Testis (tissue), 3 donors: Measurements from ENCODE around the gene PTH2R. TPM values are rescaled to one million over a fixed set of nuclear protein-coding genes. Genes with fewer than 3 reads are reported as not detected.
"Not testable (repeated sequence)": the region's sequence is repeated elsewhere in the genome, so short reads cannot be mapped to it uniquely, and the experiment has no call there.

Source experiments
- DNase-seq: peaks from one replicate; pipeline ENCODE4 v3.0.0-alpha.2; 2019
- H3K27ac ChIP-seq, 2 donors: fragments of 200-600 bp; sonication (generic); one replicate each; pipeline ENCODE4 v1.5.1; 2019
- H3K27me3 ChIP-seq: fragments of 200-600 bp; sonication (generic); one replicate; pipeline ENCODE4 v1.5.1; 2019
- H3K36me3 ChIP-seq: fragments of 200-600 bp; sonication (generic); one replicate; pipeline ENCODE4 v1.5.1; 2017; ENCODE audit warnings: low read depth; ENCODE audit errors: missing control alignments
- H3K4me1 ChIP-seq: fragments of 200-600 bp; sonication (generic); one replicate; pipeline ENCODE4 v1.5.1; 2019
- H3K4me3 ChIP-seq, 2 donors: fragments of 200-600 bp; sonication (generic); one replicate each; pipeline ENCODE4 v1.5.1; 2017 to 2019
- H3K9me3 ChIP-seq: fragments of 200-600 bp; sonication (generic); one replicate; pipeline ENCODE4 v1.5.1; 2017
- POLR2A ChIP-seq: fragments of 450-650 bp; IDR thresholded peaks from one replicate; pipeline ENCODE4 v1.6.1; 2017; ENCODE audit warnings: antibody characterized with exemption, mild to moderate bottlenecking, moderate library complexity
- WGBS, 2 donors: methylation state at CpG; one replicate each; pipeline ENCODE4 v1.1.5; 2018; 5-methylcytosine and 5-hydroxymethylcytosine counted together
- intact Hi-C: fragments of 100-400 bp; cut with DNase I; formaldehyde crosslinking; loops from one replicate; pipeline ENCODE4 v1.15.1; 2023; ENCODE audit warnings: low total_unique reads
- polyA plus RNA-seq: library from polyadenylated mRNA; stranded (reverse); fragments of 350-450 nt; fragmentation: Illumina TruSeq; extraction: RNeasy Lipid Tissue Mini Kit (QIAGEN cat#74804); gene quantifications from one replicate; pipeline ENCODE4 v1.2.3, GENCODE V29; 2014; ENCODE audit warnings: low read depth, low replicate concordance; ENCODE audit not compliant: insufficient read depth
- total RNA-seq, 2 donors: library from RNA; depleted of rRNA; stranded (reverse); fragments of >200 nt; gene quantifications; one replicate each; pipeline ENCODE4 v1.2.3, GENCODE V29; 2016
- TF ChIP-seq, protein P1 (sequence below), 3 experiments: fragments of 450-650 bp in 2 of 3; fragments of 200-600 bp in 1 of 3; sonication (generic) in 1 of 3; IDR thresholded peaks; one replicate each; pipeline ENCODE4 v1.5.1; 2016 to 2019; ENCODE audit warnings: antibody characterized with exemption in 3 of 3, mild to moderate bottlenecking in 2 of 3, moderate library complexity in 1 of 3

PTH2R gene
- total and polyA plus RNA-seq, 3 donors from 2014 or later = 1.3 to 1.9 (median 1.5) TPM

DNA sequence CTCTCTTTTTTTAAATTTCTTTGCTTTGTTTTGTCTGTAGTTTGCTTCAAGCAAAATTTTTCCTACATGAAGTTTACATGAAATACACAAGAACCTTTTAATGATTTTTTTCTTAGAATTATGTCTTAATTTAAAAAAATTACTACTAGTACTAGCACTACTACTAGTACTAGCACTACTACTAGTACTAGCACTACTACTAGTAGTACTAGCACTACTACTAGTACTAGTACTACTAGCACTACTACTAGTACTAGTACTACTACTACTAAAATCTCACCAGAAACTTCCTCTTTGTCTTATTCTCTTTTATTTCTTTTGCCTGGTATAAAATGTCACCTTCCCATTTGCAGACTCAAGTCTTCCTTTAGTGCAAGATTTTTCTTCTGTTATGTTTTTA lies 71.1 kb downstream of the PTH2R start:
- Histone ChIP-seq H3K36me3 (no peaks in the 10 kb centered on the region), H3K4me3 (no peak overlapping the region), H3K27ac (no peak overlapping the region), H3K4me1 (no peaks in the 10 kb centered on the region), H3K9me3 (no peaks in the 10 kb centered on the region), H3K27me3 (no peaks in the 10 kb centered on the region)
- intact Hi-C loops = no loop called here
- TF ChIP-seq POLR2A = no peak
- TF ChIP-seq, protein P1, sequence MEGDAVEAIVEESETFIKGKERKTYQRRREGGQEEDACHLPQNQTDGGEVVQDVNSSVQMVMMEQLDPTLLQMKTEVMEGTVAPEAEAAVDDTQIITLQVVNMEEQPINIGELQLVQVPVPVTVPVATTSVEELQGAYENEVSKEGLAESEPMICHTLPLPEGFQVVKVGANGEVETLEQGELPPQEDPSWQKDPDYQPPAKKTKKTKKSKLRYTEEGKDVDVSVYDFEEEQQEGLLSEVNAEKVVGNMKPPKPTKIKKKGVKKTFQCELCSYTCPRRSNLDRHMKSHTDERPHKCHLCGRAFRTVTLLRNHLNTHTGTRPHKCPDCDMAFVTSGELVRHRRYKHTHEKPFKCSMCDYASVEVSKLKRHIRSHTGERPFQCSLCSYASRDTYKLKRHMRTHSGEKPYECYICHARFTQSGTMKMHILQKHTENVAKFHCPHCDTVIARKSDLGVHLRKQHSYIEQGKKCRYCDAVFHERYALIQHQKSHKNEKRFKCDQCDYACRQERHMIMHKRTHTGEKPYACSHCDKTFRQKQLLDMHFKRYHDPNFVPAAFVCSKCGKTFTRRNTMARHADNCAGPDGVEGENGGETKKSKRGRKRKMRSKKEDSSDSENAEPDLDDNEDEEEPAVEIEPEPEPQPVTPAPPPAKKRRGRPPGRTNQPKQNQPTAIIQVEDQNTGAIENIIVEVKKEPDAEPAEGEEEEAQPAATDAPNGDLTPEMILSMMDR (IDR thresholded peaks at IDR 0.05) = no peak
- no peak for DNase-seq

DNA sequence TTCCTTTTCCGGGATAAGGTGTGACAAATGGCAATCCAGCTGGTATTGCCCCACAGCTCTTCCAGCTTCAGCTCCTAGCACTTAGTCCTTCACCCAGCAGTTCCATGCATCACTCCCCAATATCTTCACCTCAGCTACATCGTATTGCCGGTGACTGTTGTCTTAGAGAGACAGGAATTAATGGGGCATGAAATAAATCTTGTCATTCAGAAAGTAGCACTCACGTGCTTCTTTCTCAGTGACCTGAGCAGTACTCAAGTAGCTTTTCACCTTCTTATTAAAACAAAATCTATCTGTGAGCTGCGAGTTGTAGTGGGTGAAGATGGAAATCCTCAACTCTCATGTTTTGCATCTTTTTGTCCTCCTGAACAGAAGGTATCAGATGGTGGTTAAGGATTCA lies 72.8 kb downstream of the PTH2R start:
- Histone ChIP-seq H3K36me3 (no peaks in the 10 kb centered on the region), H3K4me3 (no peak overlapping the region), H3K27me3 (no peaks in the 10 kb centered on the region), H3K27ac (no peak overlapping the region), H3K9me3 (no peaks in the 10 kb centered on the region), H3K4me1 (no peaks in the 10 kb centered on the region)
- intact Hi-C loops = no loop called here
- no peak for DNase-seq
- 74 to 77% methylated on average over 5 of the region's 5 CpGs for WGBS, 2 donors
- TF ChIP-seq, protein P1 (IDR thresholded peaks at IDR 0.05) = no peak
- no peak for TF ChIP-seq POLR2A

DNA sequence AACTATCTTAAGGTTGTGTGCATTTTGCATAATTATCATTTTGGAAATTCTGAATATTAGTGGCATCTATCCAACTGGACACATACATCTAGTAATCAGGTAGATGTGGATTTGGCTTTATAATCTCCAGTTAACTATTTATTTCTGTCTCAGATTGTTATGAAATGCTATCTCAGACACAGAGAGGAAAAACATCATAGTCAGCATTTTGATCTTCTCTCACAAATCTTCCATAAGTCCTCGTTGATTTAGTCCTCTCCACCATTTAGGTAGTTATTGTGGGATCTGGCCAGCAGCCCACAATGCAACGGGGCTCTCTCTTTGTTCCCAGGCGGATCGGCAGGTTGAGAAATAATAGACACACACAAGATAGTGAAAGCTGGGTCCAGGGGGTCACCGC lies 75.4 kb downstream of the PTH2R start:
- H3K36me3 ChIP-seq, H3K27me3 ChIP-seq, H3K9me3 ChIP-seq, H3K27ac ChIP-seq, H3K4me1 ChIP-seq, DNase-seq, H3K4me3 ChIP-seq, intact Hi-C loops: not testable (repeated sequence)
- WGBS, 2 donors = 92 to 94% methylated on average over 5 of the region's 5 CpGs

DNA sequence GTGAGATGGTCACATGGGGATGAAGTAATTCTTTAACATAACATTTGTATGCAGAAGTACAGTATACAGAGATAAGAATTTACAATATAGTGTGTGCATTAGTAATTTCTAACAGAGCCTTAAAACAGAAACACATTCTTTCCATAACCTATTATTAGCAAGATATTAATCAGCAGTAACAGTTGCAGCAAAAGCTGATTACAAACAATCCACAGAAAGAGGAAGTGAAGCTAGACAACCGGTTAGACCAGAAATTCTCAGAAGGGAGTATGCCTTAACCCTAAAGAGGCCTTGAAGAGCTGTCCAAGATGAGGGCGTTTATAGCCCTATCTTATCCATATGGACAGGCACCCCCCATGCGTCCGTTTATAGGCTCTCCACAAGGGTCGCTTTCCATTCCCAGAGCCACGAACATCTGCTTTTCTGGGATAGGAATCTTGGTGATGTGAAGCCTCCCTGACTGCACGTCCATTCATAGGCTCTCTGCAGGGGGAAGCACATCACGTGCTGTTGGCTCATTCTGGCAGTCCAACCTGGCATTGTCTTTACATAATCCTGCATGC lies 75.9 kb downstream of the PTH2R start:
- H3K27me3 ChIP-seq, intact Hi-C loops, H3K4me3 ChIP-seq, H3K27ac ChIP-seq, H3K9me3 ChIP-seq, DNase-seq, H3K36me3 ChIP-seq, H3K4me1 ChIP-seq: not testable (repeated sequence)
- 82 to 87% methylated on average over 8 of the region's 8 CpGs for WGBS, 2 donors

DNA sequence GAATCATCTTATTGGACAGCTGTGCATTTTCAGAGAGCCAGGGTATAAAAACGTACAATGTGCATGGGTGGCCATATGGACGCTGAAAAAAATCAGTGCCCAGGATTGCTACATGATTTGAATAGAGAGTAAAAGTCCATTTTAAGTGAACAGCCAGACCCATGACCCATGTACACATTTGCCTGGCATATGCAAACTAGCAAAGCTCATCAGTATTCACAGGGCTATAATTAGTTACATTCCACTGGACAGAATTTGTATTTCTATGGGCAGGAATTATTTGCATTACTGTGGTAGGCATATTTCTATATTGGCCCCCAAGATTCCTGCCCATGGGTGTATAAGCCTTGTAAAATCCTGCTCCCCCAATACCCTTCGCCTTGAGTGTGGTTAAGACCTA lies 78.8 kb downstream of the PTH2R start:
- H3K36me3 ChIP-seq = no peaks in the 10 kb centered on the region
- H3K4me1 ChIP-seq = no peaks in the 10 kb centered on the region
- no peak overlapping the region for H3K4me3 ChIP-seq
- TF ChIP-seq, protein P1 (IDR thresholded peaks at IDR 0.05) = no peak
- TF ChIP-seq POLR2A = no peak
- H3K27ac ChIP-seq = no peak overlapping the region
- WGBS, 2 donors = 80 to 90% methylated on average over 3 of the region's 3 CpGs
- no peak for DNase-seq
- H3K27me3 ChIP-seq = no peaks in the 10 kb centered on the region
- intact Hi-C loops = no loop called here
- H3K9me3 ChIP-seq = no peaks in the 10 kb centered on the region
